HG02763 (cell line): ENCODE data around the gene FXYD4.
"Not testable (repeated sequence)": the region's sequence is repeated elsewhere in the genome, so short reads cannot be mapped to it uniquely, and the experiment has no call there.

ENCODE experiments used
- ATAC-seq: cut with Tn5 transposase; IDR thresholded peaks from one replicate; pipeline ENCODE4 v1.9.1; 2021; ENCODE audit warnings: mild to moderate bottlenecking, moderate library complexity; ENCODE audit not compliant: unreplicated experiment

FXYD4 gene

GRCh38 chr10:43415544-43415943, 44.1 kb downstream of the FXYD4 start:
- no peak for ATAC-seq

GRCh38 chr10:43417950-43418768, 46.7 kb downstream of the FXYD4 start:
- no peak for ATAC-seq

- ATAC-seq: peak; percentile 12
Observed at GRCh38 chr10:43419997-43420368, 48.5 kb downstream of the FXYD4 start.

GRCh38 chr10:43420369-43421200, 49.1 kb downstream of the FXYD4 start:
- ATAC-seq: peak; percentile 80

- no peak for ATAC-seq
Observed at GRCh38 chr10:43421201-43421507, 49.7 kb downstream of the FXYD4 start.

- no peak for ATAC-seq
Observed at GRCh38 chr10:43421519-43421918, 50.1 kb downstream of the FXYD4 start.

GRCh38 chr10:43421944-43422343, 50.5 kb downstream of the FXYD4 start:
- not testable (repeated sequence) for ATAC-seq

GRCh38 chr10:43424416-43424815, 53.0 kb downstream of the FXYD4 start:
- no peak for ATAC-seq
